ENCODE results near the gene ASF1B.
A peak's percentile ranks its signal among the peaks of the same experiment; 100 is the strongest.
"Not testable (repeated sequence)": the region's sequence is repeated elsewhere in the genome, so short reads cannot be mapped to it uniquely, and the experiment has no call there.

Gene ASF1B

DNA sequence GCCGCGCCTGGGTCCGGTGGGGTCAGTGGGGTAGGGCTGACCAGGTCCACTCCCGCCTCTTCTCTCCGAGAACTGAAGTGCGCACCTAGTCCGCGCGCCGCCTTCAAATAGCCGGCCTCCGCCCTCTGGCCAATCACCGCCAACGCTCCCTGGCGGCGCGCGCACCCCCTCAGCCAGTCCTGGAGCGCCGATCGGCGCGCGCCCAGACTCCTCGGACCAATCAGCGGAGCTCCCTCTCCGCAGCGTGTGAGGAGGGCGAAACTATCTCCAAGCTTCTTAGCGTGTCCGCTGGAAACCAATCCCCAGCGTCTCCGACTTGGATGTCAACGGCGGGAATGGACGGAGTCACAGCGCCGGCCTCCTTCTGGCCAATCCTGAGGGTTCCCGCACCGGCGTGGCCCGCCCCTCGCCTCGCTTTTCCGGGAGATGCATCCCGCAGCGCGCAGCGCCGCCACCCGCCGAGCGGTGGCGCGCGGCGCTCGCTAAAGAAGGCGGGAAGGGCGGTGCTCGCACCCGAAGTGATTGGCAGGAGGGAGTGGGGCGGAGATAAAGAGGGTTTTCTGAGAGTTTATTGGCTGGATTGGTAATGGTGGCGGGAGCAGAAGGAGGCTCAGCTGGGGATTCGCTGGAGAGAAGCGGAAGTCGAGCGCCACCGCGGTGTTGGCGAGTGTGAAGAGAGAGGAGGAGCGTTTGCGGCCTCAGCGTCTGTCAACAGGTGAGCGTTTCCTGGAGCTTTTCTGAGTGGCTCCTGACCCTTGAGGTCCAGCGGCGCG, at the start of gene ASF1B:
Gene ASF1B, minus strand, starts transcription at position 81 of the 773 bp plus-strand sequence. CDS start 133 bp downstream, outside the sequence.
- H3K4me3 Mint-ChIP-seq = peak within 1 kb of the TSS; percentile 84 to 90 (median 89)
- H3K27me3 Mint-ChIP-seq (ENCODE audit: low read depth) = no peaks in the 10 kb centered on the region
- H3K36me3 Mint-ChIP-seq (ENCODE audit: low read depth) = no peaks in the 10 kb centered on the region
- TF ChIP-seq, protein P1, sequence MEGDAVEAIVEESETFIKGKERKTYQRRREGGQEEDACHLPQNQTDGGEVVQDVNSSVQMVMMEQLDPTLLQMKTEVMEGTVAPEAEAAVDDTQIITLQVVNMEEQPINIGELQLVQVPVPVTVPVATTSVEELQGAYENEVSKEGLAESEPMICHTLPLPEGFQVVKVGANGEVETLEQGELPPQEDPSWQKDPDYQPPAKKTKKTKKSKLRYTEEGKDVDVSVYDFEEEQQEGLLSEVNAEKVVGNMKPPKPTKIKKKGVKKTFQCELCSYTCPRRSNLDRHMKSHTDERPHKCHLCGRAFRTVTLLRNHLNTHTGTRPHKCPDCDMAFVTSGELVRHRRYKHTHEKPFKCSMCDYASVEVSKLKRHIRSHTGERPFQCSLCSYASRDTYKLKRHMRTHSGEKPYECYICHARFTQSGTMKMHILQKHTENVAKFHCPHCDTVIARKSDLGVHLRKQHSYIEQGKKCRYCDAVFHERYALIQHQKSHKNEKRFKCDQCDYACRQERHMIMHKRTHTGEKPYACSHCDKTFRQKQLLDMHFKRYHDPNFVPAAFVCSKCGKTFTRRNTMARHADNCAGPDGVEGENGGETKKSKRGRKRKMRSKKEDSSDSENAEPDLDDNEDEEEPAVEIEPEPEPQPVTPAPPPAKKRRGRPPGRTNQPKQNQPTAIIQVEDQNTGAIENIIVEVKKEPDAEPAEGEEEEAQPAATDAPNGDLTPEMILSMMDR (IDR thresholded peaks at IDR 0.05; ENCODE audit: unreplicated experiment in 3 of 3) = peak; percentile 79 to 86 (median 83)
- peaks cover 28% of the 10 kb centered on the region for H3K4me1 Mint-ChIP-seq
- H3K27ac Mint-ChIP-seq = peak within 1 kb of the TSS; percentile 75 to 90 (median 84)
- no peaks in the 10 kb centered on the region for H3K9me3 Mint-ChIP-seq

DNA sequence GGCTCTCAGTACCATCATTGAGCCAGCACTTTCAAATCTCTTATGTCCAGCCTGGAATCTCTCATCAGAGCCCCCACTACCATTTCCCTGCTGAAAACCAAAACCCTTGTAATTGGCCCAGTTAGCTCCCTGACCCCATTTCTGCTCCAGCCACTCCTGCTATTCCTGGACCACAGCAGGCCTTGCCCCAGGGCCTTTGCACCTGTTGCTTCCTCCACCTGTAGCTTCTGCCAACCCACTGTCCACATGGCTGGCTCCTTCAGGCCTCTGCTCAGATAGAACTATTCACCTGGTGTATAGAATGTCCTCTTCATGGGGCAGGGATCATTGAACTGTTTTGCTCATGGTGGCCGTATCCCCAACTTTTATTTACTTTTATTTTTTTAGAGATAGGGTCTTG, 49.3 kb upstream of the ASF1B start:
- H3K27ac Mint-ChIP-seq; H3K4me3 Mint-ChIP-seq; H3K9me3 Mint-ChIP-seq; H3K27me3 Mint-ChIP-seq (ENCODE audit: low read depth): not testable (repeated sequence)
- H3K36me3 Mint-ChIP-seq (ENCODE audit: low read depth) = peaks cover 13% of the 10 kb centered on the region
- H3K4me1 Mint-ChIP-seq = peaks cover 17% of the 10 kb centered on the region

DNA sequence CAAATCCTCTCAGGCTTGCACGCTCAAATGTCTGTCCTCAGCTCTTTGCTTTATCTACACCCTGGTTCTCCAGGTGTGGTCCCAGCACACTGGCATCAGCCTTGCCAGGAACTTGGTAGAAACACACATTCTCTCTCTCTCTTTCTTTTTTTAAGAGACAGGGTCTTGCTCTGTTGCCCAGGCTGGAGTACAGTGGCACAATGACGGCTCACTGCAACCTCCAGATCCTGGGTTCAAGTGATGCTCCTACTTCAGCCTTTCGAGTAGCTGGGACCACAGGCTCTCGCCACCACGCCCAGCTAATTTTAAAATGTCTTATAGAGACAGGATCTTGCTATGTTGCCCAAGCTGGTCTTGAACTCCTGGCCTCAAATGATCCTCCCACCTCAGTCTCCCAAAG, 48.8 kb upstream of the ASF1B start:
- TF ChIP-seq, protein P1 (IDR thresholded peaks at IDR 0.05; ENCODE audit: unreplicated experiment in 3 of 3) = no peak
- Mint-ChIP-seq H3K36me3 (ENCODE audit: low read depth) (peaks cover 8% of the 10 kb centered on the region), H3K27ac (peak overlapping the region in 1 of 3 experiments; percentile 60), H3K9me3 (no peaks in the 10 kb centered on the region), H3K4me3 (no peak overlapping the region), H3K27me3 (ENCODE audit: low read depth) (no peaks in the 10 kb centered on the region), H3K4me1 (peaks cover 17% of the 10 kb centered on the region)

DNA sequence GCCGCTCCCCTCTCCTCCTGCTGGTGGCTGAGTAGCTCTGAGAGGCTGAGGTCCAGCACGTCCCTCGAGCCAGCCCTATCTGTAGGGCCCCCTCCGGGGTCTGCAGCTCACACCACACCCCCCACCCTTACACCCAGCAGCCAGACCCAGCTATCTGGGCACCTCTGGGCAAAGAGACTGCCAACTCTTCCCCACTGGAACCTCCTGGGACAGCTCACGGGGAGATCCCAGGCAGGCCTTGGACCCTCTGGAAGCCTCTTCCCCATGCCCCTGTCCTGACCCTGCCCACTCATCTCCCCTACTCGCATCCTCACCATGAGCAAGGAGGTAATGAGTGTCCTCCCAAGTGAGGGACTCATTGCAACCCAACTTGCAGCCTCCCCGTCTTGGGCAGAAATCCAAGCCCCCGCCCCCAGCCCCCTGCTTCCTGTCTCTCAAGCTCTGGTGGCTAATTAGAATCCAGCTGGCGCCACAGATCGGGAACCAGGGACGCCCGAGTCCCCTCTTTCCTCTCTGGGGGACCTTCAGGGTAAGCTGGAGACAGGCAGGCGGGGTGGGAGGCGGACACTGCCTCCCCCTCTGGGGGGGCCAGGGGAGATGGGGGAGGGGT, 47.5 kb upstream of the ASF1B start:
- no peak overlapping the region for H3K4me3 Mint-ChIP-seq

DNA sequence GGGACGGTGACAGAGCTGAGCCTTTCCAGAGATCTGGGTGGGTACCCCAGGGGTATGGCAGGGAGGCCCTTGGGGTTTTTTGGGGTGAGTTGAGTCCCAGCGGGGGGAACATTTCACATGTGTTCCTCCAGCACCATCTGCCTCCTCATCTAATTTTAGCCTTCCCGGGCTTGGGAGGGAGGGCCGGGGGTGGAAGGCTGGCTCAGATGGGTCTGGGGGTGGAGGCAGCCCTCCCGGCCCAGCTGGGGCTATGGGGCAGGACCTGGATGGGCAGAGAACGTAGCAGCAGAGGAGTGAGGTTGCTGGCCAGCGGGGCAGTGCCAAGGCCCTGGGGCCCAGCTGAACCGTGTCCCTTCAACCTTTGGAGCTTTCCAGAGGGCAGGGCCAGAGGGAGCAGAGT, 46.1 kb upstream of the ASF1B start:
- H3K4me1 Mint-ChIP-seq = peaks cover 17% of the 10 kb centered on the region
- H3K27ac Mint-ChIP-seq = no peak overlapping the region
- H3K9me3 Mint-ChIP-seq = no peaks in the 10 kb centered on the region
- H3K36me3 Mint-ChIP-seq (ENCODE audit: low read depth) = peaks cover 4% of the 10 kb centered on the region
- no peak overlapping the region for H3K4me3 Mint-ChIP-seq
- TF ChIP-seq, protein P1 (IDR thresholded peaks at IDR 0.05; ENCODE audit: unreplicated experiment in 3 of 3) = no peak
- no peaks in the 10 kb centered on the region for H3K27me3 Mint-ChIP-seq (ENCODE audit: low read depth)

More for the DNA sequence above, 47.5 kb upstream of the ASF1B start:
- H3K27me3 Mint-ChIP-seq (ENCODE audit: low read depth) = no peaks in the 10 kb centered on the region
- H3K4me1 Mint-ChIP-seq = peaks cover 17% of the 10 kb centered on the region
- no peak overlapping the region for H3K27ac Mint-ChIP-seq
- TF ChIP-seq, protein P1 (IDR thresholded peaks at IDR 0.05; ENCODE audit: unreplicated experiment in 3 of 3) = no peak
- H3K9me3 Mint-ChIP-seq = no peaks in the 10 kb centered on the region
- peaks cover 2% of the 10 kb centered on the region for H3K36me3 Mint-ChIP-seq (ENCODE audit: low read depth)

DNA sequence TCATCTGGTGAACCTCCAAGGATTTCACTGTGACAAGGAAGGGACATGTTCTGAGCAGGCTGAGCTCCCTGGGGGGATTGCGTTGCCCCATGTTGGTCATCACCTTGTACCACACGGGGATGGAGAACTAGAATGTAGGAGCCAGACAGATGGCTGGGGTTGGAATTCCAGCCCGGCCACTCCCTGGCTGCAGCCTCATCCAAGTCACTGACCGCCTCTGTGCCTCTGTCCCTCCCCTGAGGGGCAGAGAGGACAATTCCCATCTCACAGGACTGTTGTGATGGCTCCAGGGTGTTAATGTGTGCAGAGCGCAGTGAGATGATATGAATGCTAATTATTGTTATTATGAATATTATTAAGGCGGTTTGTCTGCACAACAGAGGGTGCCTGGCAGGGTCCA, 45.5 kb upstream of the ASF1B start:
- Mint-ChIP-seq H3K4me1 (peaks cover 17% of the 10 kb centered on the region), H3K36me3 (ENCODE audit: low read depth) (peaks cover 9% of the 10 kb centered on the region), H3K27ac (no peak overlapping the region), H3K4me3 (no peak overlapping the region), H3K9me3 (no peaks in the 10 kb centered on the region), H3K27me3 (ENCODE audit: low read depth) (no peaks in the 10 kb centered on the region)
- TF ChIP-seq, protein P1 (IDR thresholded peaks at IDR 0.05; ENCODE audit: unreplicated experiment in 3 of 3) = no peak

DNA sequence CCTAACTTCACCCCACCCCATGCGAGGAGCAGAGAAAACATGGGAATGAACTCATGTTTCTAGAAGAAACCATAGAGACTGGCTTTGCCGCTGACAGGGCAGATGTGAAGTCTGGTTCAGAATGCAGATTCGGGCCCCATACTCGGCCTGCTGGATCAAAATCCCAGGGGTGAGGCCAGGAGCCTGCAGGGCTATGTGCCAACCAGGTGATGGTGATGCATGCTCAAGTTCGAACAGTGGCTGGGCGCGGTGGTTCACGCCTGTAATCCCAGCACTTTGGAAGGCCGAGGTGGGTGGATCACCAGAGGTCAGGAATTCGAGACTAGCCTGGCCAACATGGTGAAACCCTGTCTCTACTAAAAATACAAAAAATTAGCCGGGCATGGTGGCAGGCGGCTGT, 44.8 kb upstream of the ASF1B start:
- not testable (repeated sequence) for H3K27me3 Mint-ChIP-seq (ENCODE audit: low read depth); H3K4me3 Mint-ChIP-seq; H3K9me3 Mint-ChIP-seq; H3K27ac Mint-ChIP-seq
- H3K4me1 Mint-ChIP-seq = peaks cover 12% of the 10 kb centered on the region
- peaks cover 12% of the 10 kb centered on the region for H3K36me3 Mint-ChIP-seq (ENCODE audit: low read depth)

All from nephron (organoid).